IgD-negative memory B cell (primary cell): ENCODE measurements around the gene GPX4. TPM values are rescaled to one million over a fixed set of nuclear protein-coding genes. Genes with fewer than 3 reads are reported as not detected.

Experiments
- H3K27ac Mint-ChIP-seq, 3 donors: one replicate each; pipeline ENCODE4 v1.8.0; 2020 to 2022; ENCODE audit warnings: mild to moderate bottlenecking in 3 of 3, mixed read lengths in 3 of 3, moderate library complexity in 1 of 3
- H3K27me3 Mint-ChIP-seq: one replicate; pipeline ENCODE4 v1.8.0; 2021; ENCODE audit warnings: mixed read lengths
- H3K36me3 Mint-ChIP-seq: one replicate; pipeline ENCODE4 v1.8.0; 2020; ENCODE audit warnings: mild to moderate bottlenecking, mixed read lengths
- H3K4me1 Mint-ChIP-seq, 3 donors: one replicate each; pipeline ENCODE4 v1.8.0; 2020 to 2022; ENCODE audit warnings: mixed read lengths in 3 of 3, mild to moderate bottlenecking in 1 of 3
- H3K4me3 Mint-ChIP-seq, 4 donors: one replicate each; pipeline ENCODE4 v1.8.0; 2020 to 2022; ENCODE audit warnings: mild to moderate bottlenecking in 4 of 4, mixed read lengths in 4 of 4, moderate library complexity in 3 of 4
- H3K9me3 Mint-ChIP-seq, 3 donors: one replicate each; pipeline ENCODE4 v1.8.0; 2020 to 2021; ENCODE audit warnings: mixed read lengths in 3 of 3, mild to moderate bottlenecking in 1 of 3
- polyA plus RNA-seq: library from polyadenylated mRNA; unstranded; fragments of 300-500 nt; fragmentation: Illumina TruSeq; gene quantifications from one replicate; pipeline ENCODE4 v1.2.3, GENCODE V29; 2021

The GPX4 gene
- polyA plus RNA-seq, 1 donor from 2014 or later, result 460 TPM

DNA sequence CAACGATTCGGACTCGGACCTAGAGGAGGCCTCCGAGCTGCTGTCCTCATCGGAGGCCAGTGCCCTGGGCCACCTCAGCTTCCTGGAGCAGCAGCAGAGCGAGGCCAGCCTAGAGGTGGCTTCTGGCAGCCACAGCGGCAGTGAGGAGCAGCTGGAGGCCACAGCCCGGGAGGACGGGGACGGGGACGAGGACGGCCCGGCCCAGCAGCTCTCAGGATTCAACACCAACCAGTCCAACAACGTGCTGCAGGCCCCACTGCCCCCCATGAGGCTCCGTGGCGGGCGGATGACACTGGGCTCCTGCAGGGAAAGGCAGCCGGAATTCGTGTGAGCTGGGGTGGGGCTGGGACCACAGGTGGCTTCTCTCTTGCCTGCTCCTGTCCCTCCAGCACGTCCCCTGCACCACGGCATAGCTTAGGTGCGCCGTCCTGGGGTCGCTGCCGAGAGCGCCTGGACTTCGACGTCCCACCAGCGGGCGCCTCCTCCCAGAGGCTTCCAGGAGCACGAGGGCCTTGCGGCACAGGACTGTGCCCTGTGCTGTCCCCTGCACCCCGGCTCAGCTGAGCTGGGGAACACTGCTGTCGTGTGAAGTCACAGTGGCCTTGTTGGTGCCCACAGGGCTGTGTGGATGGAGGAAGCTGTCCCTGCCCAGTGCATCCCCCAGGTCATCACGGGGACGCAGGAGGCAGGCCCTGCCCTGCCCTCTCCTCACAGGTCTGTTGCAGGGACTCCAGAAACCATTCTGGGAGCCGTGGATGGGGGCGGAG, 17.9 kb upstream of the GPX4 start:
- Mint-ChIP-seq H3K36me3 (no peaks in the 10 kb centered on the region), H3K4me3 (peak overlapping the region in 2 of 4 donors; percentile 32 to 81), H3K4me1 (peaks cover 18 to 27% (median 19%) of the 10 kb centered on the region in 3 donors), H3K27ac (peak overlapping the region; percentile 35 to 97 (median 53)), H3K27me3 (no peaks in the 10 kb centered on the region), H3K9me3 (no peaks in the 10 kb centered on the region)

DNA sequence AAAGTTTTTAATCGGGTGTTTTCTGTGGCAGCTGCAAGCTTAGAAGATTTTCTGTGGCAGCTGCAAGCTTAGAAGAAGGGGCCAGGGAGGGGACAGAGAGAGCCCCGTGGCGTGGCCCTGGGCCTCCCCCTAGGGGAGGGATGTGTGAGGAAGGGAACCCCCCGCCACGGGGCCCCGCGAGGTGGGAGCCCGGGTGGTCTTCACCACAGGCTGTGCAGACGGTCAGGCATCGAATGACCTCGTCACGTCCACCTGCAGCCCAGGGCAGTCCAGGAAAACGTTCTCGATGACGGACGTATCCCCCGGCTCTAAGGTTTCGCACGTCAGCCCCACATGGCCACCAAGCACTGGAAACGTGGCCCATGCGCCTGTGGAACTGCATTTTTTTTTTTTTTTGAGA, 17.2 kb upstream of the GPX4 start:
- Mint-ChIP-seq H3K4me1 (peaks cover 18 to 23% (median 19%) of the 10 kb centered on the region in 3 donors), H3K36me3 (no peaks in the 10 kb centered on the region)

GRCh38 chr19:1087813-1088415, 15.9 kb upstream of the GPX4 start:
- Mint-ChIP-seq H3K9me3 (no peaks in the 10 kb centered on the region), H3K4me1 (peaks cover 18 to 20% (median 19%) of the 10 kb centered on the region in 3 donors), H3K4me3 (peak overlapping the region; percentile 72 to 84 (median 77)), H3K36me3 (no peaks in the 10 kb centered on the region), H3K27me3 (no peaks in the 10 kb centered on the region), H3K27ac (peak overlapping the region; percentile 89 to 96 (median 93))

More for the DNA sequence above, 17.2 kb upstream of the GPX4 start:
- Mint-ChIP-seq H3K9me3 (no peaks in the 10 kb centered on the region), H3K4me3 (peak overlapping the region in 1 of 4 donors; percentile 12), H3K27ac (peak overlapping the region in 1 of 3 donors; percentile 93), H3K27me3 (no peaks in the 10 kb centered on the region)

- peak overlapping the region in 1 of 4 donors; percentile 84 for H3K4me3 Mint-ChIP-seq
These were observed 15.3 kb upstream of the GPX4 start for GRCh38 chr19:1088416-1089010.

GRCh38 chr19:1089126-1089771, 14.5 kb upstream of the GPX4 start:
- Mint-ChIP-seq H3K27me3 (no peaks in the 10 kb centered on the region), H3K4me3 (no peak overlapping the region), H3K4me1 (peaks cover 14 to 26% (median 20%) of the 10 kb centered on the region in 3 donors), H3K9me3 (no peaks in the 10 kb centered on the region), H3K36me3 (no peaks in the 10 kb centered on the region), H3K27ac (peak overlapping the region in 2 of 3 donors; percentile 23 to 86)

More at GRCh38 chr19:1088416-1089010, 15.3 kb upstream of the GPX4 start:
- no peaks in the 10 kb centered on the region for H3K9me3 Mint-ChIP-seq
- H3K27ac Mint-ChIP-seq, result peak overlapping the region; percentile 22 to 96 (median 93)
- no peaks in the 10 kb centered on the region for H3K27me3 Mint-ChIP-seq
- H3K36me3 Mint-ChIP-seq, result no peaks in the 10 kb centered on the region
- H3K4me1 Mint-ChIP-seq, result peaks cover 18 to 21% (median 20%) of the 10 kb centered on the region in 3 donors

- Mint-ChIP-seq H3K27ac (peak overlapping the region in 2 of 3 donors; percentile 23 to 86), H3K4me1 (peaks cover 10 to 24% (median 17%) of the 10 kb centered on the region in 3 donors), H3K4me3 (peak overlapping the region in 1 of 4 donors; percentile 27)
These were observed 13.9 kb upstream of the GPX4 start for GRCh38 chr19:1089891-1090290.

GRCh38 chr19:1090731-1091543, 12.9 kb upstream of the GPX4 start:
- Mint-ChIP-seq H3K4me1 (peaks cover 13 to 27% (median 17%) of the 10 kb centered on the region in 3 donors), H3K9me3 (no peaks in the 10 kb centered on the region), H3K27ac (peak overlapping the region in 2 of 3 donors; percentile 46 to 86), H3K36me3 (no peaks in the 10 kb centered on the region), H3K4me3 (peak overlapping the region in 1 of 4 donors; percentile 27), H3K27me3 (peaks cover 1% of the 10 kb centered on the region)

More at GRCh38 chr19:1089891-1090290, 13.9 kb upstream of the GPX4 start:
- Mint-ChIP-seq H3K27me3 (no peaks in the 10 kb centered on the region), H3K36me3 (no peaks in the 10 kb centered on the region), H3K9me3 (no peaks in the 10 kb centered on the region)

DNA sequence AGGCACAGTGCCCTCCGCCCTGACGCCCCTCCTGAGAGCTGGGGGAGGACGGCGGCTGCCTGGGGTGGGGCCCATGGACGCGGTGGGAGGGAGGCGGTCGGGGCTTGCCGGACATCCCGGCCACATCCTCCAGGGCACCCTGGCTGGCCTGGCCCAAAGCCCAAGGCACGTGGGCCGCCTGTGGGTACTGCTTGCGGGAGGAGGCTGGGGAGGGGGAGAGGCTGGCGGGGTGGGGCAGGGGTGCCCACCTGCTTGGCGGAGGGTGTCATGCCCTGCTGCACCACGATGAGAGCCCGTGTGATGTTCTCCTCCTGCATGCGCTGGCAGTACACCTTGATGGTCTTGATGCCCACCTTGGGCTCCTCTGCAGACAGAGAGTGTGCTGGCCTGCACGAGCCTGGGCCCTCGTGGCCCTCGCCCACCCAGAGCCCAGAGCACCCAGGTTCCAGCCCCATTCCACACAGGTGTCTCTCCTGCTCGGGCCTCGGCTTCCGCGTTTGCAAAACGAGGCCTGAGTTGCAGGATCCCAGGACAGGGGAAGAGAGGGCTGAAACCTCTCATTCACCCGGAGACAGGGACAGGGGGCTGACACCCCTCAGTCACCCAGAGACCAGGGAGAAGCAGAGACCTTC, 12.1 kb upstream of the GPX4 start:
- peaks cover 13 to 27% (median 17%) of the 10 kb centered on the region in 3 donors for H3K4me1 Mint-ChIP-seq
- peak overlapping the region in 1 of 3 donors; percentile 79 for H3K27ac Mint-ChIP-seq
- H3K4me3 Mint-ChIP-seq, result peak overlapping the region in 1 of 4 donors; percentile 65
- no peaks in the 10 kb centered on the region for H3K9me3 Mint-ChIP-seq
- peaks cover 1% of the 10 kb centered on the region for H3K27me3 Mint-ChIP-seq
- no peaks in the 10 kb centered on the region for H3K36me3 Mint-ChIP-seq

DNA sequence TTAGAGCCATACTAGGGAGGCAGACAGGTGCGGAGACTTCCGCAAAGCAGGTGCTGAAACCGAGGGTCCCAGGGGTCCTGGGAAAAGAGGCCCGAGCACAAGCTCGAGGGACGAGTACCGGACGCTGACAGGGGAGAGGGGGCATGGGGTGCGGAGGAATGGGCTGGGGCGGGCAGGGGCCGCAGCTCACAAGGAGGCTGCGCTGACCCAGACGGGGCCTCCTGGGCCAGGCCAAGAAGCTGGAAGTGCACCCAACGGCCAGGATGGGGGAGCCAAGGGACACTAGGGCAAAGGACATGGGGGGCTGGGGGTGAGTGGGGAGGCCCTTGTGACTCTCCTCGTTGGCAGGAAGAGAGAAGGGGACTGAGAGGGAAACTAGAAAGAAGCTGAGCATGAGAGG, 10.5 kb upstream of the GPX4 start:
- peaks cover 1% of the 10 kb centered on the region for H3K27me3 Mint-ChIP-seq
- peaks cover 6 to 18% (median 10%) of the 10 kb centered on the region in 3 donors for H3K4me1 Mint-ChIP-seq
- no peaks in the 10 kb centered on the region for H3K36me3 Mint-ChIP-seq
- H3K4me3 Mint-ChIP-seq, result peak overlapping the region; percentile 91 to 98 (median 94)
- no peaks in the 10 kb centered on the region for H3K9me3 Mint-ChIP-seq
- H3K27ac Mint-ChIP-seq, result peak overlapping the region; percentile 46 to 87 (median 79)

- peaks cover 1% of the 10 kb centered on the region for H3K27me3 Mint-ChIP-seq
- no peaks in the 10 kb centered on the region for H3K36me3 Mint-ChIP-seq
- H3K9me3 Mint-ChIP-seq, result no peaks in the 10 kb centered on the region
- peaks cover 9 to 18% (median 9%) of the 10 kb centered on the region in 3 donors for H3K4me1 Mint-ChIP-seq
- peak overlapping the region; percentile 91 to 98 (median 94) for H3K4me3 Mint-ChIP-seq
- peak overlapping the region; percentile 46 to 89 (median 87) for H3K27ac Mint-ChIP-seq
These were observed 9.8 kb upstream of the GPX4 start for GRCh38 chr19:1093811-1094553.

DNA sequence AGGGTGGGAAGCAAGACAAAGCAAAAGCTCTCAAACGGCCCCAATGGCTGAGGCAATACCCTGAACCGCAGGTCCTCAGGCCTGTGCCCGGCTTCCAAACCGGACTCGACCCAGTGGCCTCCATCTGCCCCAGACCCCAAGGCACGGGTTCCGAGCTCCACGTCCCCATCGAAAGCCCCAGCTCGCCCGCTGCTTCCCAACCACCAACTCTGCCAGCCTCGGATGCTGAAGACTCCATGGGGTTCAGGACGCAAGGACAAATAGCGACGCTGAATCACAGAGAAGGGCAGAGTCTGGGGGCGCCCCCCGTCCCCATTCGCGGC, 9.2 kb upstream of the GPX4 start:
- Mint-ChIP-seq H3K27ac (peak overlapping the region in 2 of 3 donors; percentile 88 to 89), H3K9me3 (no peaks in the 10 kb centered on the region), H3K4me3 (peak overlapping the region; percentile 91 to 98 (median 94)), H3K36me3 (no peaks in the 10 kb centered on the region), H3K4me1 (peaks cover 9 to 17% (median 12%) of the 10 kb centered on the region in 3 donors), H3K27me3 (peaks cover 1% of the 10 kb centered on the region)

DNA sequence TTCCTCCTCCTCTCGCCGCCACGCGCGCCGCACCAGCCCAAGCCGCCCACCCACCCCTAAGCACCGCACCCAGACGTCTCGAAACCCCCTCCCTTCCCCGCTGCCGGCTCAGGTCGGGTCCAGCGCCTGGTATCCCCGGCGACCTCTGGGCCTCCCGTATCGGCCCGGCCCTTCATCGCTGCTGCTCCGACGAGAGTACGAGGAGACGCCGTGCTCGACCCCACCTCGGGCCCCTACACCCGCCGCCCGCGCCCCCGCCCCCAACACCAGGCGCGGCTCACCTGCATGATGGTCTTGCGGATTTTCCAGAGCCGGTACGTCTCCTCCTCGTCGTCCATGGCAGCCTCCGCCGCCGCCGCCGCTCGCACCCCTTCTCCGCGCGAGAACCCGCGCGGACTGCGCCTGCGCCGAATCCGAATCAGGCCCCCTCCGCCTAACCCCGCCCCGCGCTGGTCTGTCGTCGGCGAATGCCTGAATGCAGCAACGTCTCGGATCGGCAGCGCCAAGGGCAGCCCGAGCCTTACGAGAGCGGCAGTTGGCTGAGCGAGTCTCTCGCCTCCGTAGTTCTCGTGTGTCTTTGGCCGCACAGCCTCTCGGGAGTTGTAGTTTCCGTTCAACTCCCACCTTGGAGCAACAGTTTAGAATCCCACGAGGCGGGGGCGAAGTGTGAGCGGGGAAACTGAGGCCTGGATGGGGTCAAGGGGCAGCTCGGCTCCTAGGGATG, 8.7 kb upstream of the GPX4 start, which contains the start of gene POLR2E:
POLR2E (minus strand) TSS at position 398 of the 724 bp plus-strand sequence; CDS start at position 338, 60 bp downstream.
- peak within 1 kb of the TSS; percentile 91 to 98 (median 94) for H3K4me3 Mint-ChIP-seq
- peak within 1 kb of the TSS; percentile 88 to 91 (median 89) for H3K27ac Mint-ChIP-seq
- peaks cover 9 to 20% (median 15%) of the 10 kb centered on the region in 3 donors for H3K4me1 Mint-ChIP-seq
- peaks cover 1% of the 10 kb centered on the region for H3K27me3 Mint-ChIP-seq
- H3K36me3 Mint-ChIP-seq, result no peaks in the 10 kb centered on the region
- H3K9me3 Mint-ChIP-seq, result peaks cover 0 to 2% (median 0%) of the 10 kb centered on the region in 3 donors
